Astrocyte of the spinal cord (primary cell): ENCODE measurements around the gene KCNQ1OT1.

Source experiments
- DNase-seq: peaks from one replicate; pipeline ENCODE4 v3.0.0; 2011; ENCODE audit warnings: low read depth, low spot score
- H3K4me3 ChIP-seq: 2 replicates; pipeline ENCODE4 v1.5.1; 2011; ENCODE audit warnings: low read depth, mild to moderate bottlenecking, low read length, moderate library complexity
- in situ Hi-C: cut with HindIII; loops from 2 replicates; pipeline ENCODE4 v1.10.0; 2017; ENCODE audit warnings: low sequenced_read_pairs
- TF ChIP-seq, protein P1 (sequence below): IDR thresholded peaks from 2 replicates; pipeline ENCODE4 v1.5.1; 2012; ENCODE audit warnings: low read depth, mild to moderate bottlenecking, low read length, inconsistent platforms

The KCNQ1OT1 gene

GRCh38 chr11:2725368-2726300 lies 25.8 kb upstream of the KCNQ1OT1 start:
- peak; percentile 5 for DNase-seq
- H3K4me3 ChIP-seq: no peak overlapping the region
- TF ChIP-seq, protein P1, sequence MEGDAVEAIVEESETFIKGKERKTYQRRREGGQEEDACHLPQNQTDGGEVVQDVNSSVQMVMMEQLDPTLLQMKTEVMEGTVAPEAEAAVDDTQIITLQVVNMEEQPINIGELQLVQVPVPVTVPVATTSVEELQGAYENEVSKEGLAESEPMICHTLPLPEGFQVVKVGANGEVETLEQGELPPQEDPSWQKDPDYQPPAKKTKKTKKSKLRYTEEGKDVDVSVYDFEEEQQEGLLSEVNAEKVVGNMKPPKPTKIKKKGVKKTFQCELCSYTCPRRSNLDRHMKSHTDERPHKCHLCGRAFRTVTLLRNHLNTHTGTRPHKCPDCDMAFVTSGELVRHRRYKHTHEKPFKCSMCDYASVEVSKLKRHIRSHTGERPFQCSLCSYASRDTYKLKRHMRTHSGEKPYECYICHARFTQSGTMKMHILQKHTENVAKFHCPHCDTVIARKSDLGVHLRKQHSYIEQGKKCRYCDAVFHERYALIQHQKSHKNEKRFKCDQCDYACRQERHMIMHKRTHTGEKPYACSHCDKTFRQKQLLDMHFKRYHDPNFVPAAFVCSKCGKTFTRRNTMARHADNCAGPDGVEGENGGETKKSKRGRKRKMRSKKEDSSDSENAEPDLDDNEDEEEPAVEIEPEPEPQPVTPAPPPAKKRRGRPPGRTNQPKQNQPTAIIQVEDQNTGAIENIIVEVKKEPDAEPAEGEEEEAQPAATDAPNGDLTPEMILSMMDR: no peak
- in situ Hi-C loops: no loop called here

DNA sequence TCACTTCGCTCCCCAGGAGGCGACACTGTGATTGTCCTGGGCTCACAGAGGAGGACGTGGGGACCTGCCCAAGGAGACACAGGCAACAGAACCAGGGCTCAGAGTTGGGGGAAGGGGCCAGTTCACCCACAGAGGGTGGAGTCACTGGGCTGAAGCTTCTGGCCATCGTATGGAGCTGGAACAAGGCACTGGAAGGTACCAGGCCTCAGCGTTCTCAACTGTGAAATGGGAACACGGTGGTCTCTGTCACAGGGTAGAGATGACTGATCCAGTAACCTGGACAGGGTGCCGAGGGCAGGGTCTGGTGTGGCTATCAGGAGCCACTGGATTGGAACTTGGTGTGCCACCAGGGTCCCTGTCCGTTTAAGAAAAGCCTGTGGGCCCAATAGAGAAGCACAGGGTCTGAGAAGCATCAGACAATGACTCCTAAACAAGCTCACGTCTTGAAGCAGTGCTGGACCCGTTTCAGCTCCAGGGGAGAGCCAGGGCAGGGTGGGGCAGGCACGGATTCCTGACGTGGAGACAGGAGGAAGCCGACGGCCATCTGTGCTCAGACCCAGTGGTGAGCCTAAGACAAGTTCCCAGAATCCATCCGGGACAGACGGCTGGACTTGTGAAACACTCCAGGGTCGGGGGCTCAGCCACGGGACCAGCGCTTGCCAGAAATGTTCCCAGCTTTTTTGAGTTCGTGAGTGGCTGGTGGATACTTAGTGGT lies 25.0 kb upstream of the KCNQ1OT1 start:
- H3K4me3 ChIP-seq: no peak overlapping the region
- DNase-seq: no peak
- TF ChIP-seq, protein P1: no peak
- in situ Hi-C loops: no loop called here

DNA sequence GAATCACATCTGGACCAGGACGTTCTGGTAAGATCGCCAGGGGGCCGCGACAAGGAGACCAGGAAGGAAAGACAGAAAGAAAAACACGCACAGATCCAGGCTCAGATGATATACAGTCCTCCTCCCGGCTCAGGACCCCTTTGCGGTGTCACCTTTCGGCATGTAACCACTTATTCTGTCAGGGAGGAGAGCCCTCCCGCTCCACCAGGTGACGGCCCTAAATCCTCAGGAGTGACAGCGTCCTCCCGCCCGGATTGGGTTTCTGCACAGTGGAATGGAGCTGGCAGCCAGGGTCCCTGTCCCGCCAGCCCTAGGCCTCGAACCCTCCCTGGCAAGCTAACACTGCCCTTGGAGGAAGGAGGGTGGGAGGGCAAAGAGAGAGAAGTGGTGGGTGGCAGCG lies 24.3 kb upstream of the KCNQ1OT1 start:
- TF ChIP-seq, protein P1: no peak
- DNase-seq: no peak
- in situ Hi-C loops: no loop called here

GRCh38 chr11:2722955-2723354 lies 23.2 kb upstream of the KCNQ1OT1 start:
- no peak overlapping the region for H3K4me3 ChIP-seq
- no peak for DNase-seq
- in situ Hi-C loops: no loop called here
- TF ChIP-seq, protein P1: no peak

More for the DNA sequence above, 24.3 kb upstream of the KCNQ1OT1 start:
- H3K4me3 ChIP-seq: no peak overlapping the region

GRCh38 chr11:2721210-2721916 lies 21.6 kb upstream of the KCNQ1OT1 start:
- in situ Hi-C loops: no loop called here
- TF ChIP-seq, protein P1: no peak
- no peak for DNase-seq
- H3K4me3 ChIP-seq: no peak overlapping the region
